Gastroesophageal sphincter (tissue), 3 donors: ENCODE data around the gene CACNG1.

Experiments used
- CTCF ChIP-seq, 4 experiments: fragments of 200-600 bp in 2 of 4; fragments of 450-650 bp in 2 of 4; sonication (generic) in 1 of 4; IDR thresholded peaks; one replicate each; pipeline ENCODE4 v1.5.1; 2017 to 2019; ENCODE audit warnings: antibody characterized with exemption in 4 of 4, mild to moderate bottlenecking in 2 of 4, moderate library complexity in 2 of 4
- EP300 ChIP-seq: sonication (generic); formaldehyde crosslinking; IDR thresholded peaks from one replicate; pipeline ENCODE4 v1.6.1; 2017; ENCODE audit warnings: antibody characterized with exemption, mild to moderate bottlenecking

GRCh38 chr17:67011527-67012175 lies 32.7 kb upstream of the CACNG1 start:
- no peak for TF ChIP-seq CTCF (IDR thresholded peaks at IDR 0.05)
- TF ChIP-seq EP300, result no peak
